ENCODE measurements around the gene ABCA12. TPM values are rescaled to one million over a fixed set of nuclear protein-coding genes. Genes with fewer than 3 reads are reported as not detected.

Gene ABCA12
- total RNA-seq, 1 experiment from 2014 or later = 1.8 TPM

- in situ Hi-C loops (cut with HindIII; ENCODE audit: low pct_unique_long_range_greater_than_20kb, low sequenced_read_pairs) = no loop called here
- DNase-seq (ENCODE audit: low read depth) = no peak
Observed at GRCh38 chr2:215140166-215140707, 1.8 kb upstream of the ABCA12 start.

GRCh38 chr2:215137741-215138340 lies 585 bp downstream of the ABCA12 start:
- in situ Hi-C loops (cut with HindIII; ENCODE audit: low pct_unique_long_range_greater_than_20kb, low sequenced_read_pairs) = no loop called here
- DNase-seq (ENCODE audit: low read depth) = peak; percentile 85

DNA sequence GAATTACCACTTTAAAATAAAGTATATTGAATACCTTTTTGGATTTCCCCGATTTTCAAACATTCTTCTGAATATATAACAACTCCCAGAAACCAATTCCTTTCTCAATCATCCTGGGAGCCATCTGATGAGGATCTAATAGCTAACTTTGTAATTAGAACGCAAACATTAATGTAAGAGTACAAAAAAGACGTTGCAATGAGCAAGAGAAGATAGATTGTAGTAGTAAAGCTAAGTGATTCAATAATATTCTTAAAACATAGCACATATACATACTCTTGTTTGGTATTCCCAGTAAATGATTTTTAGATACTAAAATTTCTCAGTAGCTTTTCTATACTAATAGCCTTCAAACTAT lies 1.1 kb downstream of the ABCA12 start:
- no peak for DNase-seq (ENCODE audit: low read depth)
- in situ Hi-C loops (cut with HindIII; ENCODE audit: low pct_unique_long_range_greater_than_20kb, low sequenced_read_pairs) = no loop called here

- in situ Hi-C loops (cut with HindIII; ENCODE audit: low pct_unique_long_range_greater_than_20kb, low sequenced_read_pairs) = no loop called here
- DNase-seq (ENCODE audit: low read depth) = peak; percentile 76
Observed at GRCh38 chr2:215136669-215137328, 1.6 kb downstream of the ABCA12 start.

DNA sequence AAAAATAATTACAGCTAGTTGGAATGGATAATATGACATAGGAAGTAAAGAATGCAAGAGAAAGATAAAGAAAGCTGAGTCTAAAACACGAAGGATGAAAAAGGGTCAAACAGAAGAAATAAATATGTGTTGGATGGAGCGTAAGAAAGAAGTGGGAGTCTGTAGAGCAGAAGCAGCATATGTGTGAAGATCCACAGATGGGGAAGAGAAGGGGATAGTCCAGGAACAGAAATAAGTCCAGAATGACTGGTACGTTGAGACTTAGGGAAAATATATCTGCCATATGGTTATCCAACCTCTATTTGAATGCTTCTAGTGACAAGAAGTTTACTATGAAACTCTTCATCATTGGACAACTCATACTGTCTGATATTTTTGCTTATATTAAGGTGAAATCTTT lies 18.0 kb downstream of the ABCA12 start:
- in situ Hi-C loops (cut with HindIII; ENCODE audit: low pct_unique_long_range_greater_than_20kb, low sequenced_read_pairs) = no loop called here
- no peak for DNase-seq (ENCODE audit: low read depth)

DNA sequence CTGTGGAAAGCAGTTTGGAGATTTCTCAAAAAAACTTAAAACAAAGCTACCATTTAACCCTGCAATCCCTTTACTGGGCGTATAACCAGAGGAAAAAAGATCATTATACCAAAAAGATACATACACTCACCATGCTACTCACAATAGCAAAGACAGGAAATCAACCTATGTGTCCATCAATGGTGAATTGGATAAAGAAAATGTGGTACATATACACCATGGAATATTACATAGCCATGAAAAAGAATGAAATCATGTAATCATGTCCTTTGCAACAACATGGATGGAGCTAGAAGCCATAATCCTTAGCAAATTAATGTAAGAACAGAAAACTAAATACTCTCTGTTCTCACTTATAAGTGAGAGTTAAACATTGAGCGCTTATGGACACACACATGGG lies 18.6 kb downstream of the ABCA12 start:
- DNase-seq (ENCODE audit: low read depth) = no peak
- in situ Hi-C loops (cut with HindIII; ENCODE audit: low pct_unique_long_range_greater_than_20kb, low sequenced_read_pairs) = no loop called here

DNA sequence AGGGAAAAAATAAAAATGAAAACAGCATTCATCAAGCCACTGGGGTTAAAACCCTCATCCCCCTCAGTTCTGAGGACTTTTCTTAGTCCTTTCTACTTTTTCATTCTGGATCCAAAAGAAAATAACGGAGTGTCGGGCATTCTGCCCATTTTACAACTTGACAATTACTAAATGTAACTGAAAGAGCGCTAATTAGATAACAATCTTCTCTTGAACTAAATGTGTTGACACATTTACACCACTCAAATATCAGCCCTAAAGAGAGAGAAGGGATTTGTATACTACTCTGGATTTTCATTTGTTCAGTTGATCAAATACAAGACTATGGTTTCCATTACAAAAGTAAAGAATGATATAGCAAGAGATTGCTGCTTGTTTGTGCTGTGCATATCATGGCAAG lies 27.5 kb downstream of the ABCA12 start:
- DNase-seq (ENCODE audit: low read depth) = no peak
- in situ Hi-C loops (cut with HindIII; ENCODE audit: low pct_unique_long_range_greater_than_20kb, low sequenced_read_pairs) = no loop called here

- DNase-seq (ENCODE audit: low read depth) = no peak
- in situ Hi-C loops (cut with HindIII; ENCODE audit: low pct_unique_long_range_greater_than_20kb, low sequenced_read_pairs) = no loop called here
Observed at GRCh38 chr2:215107216-215108056, 31.0 kb downstream of the ABCA12 start.

GRCh38 chr2:215105607-215106354 lies 32.6 kb downstream of the ABCA12 start:
- peak; percentile 28 for DNase-seq (ENCODE audit: low read depth)
- in situ Hi-C loops (cut with HindIII; ENCODE audit: low pct_unique_long_range_greater_than_20kb, low sequenced_read_pairs) = no loop called here

- in situ Hi-C loops (cut with HindIII; ENCODE audit: low pct_unique_long_range_greater_than_20kb, low sequenced_read_pairs) = no loop called here
- DNase-seq (ENCODE audit: low read depth) = no peak
Observed at GRCh38 chr2:215104226-215104625, 34.2 kb downstream of the ABCA12 start.

DNA sequence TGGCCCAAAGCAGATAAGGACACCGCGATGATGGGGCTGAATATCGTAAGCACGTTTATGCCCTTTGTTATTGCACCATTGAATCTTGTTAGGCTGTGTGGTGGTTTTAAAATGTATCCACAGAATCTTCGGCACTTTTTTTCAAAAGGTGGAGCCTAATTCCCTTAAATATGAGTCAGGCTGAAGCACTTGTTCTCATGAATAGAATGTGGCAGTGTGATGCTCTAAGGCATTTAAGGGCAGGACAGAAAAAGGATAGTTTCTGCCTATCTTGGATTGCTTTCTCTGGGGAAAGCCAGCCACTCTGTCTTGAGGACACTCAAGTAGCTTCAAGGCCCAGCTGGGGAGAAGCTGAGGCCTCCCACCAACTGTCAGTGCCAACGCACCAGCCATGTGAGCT lies 39.6 kb downstream of the ABCA12 start:
- in situ Hi-C loops (cut with HindIII; ENCODE audit: low pct_unique_long_range_greater_than_20kb, low sequenced_read_pairs) = no loop called here

GRCh38 chr2:215084080-215084479 lies 54.3 kb downstream of the ABCA12 start:
- no peak for DNase-seq (ENCODE audit: low read depth)
- in situ Hi-C loops (cut with HindIII; ENCODE audit: low pct_unique_long_range_greater_than_20kb, low sequenced_read_pairs) = no loop called here

More for the DNA sequence above, 39.6 kb downstream of the ABCA12 start:
- DNase-seq (ENCODE audit: low read depth) = no peak

DNA sequence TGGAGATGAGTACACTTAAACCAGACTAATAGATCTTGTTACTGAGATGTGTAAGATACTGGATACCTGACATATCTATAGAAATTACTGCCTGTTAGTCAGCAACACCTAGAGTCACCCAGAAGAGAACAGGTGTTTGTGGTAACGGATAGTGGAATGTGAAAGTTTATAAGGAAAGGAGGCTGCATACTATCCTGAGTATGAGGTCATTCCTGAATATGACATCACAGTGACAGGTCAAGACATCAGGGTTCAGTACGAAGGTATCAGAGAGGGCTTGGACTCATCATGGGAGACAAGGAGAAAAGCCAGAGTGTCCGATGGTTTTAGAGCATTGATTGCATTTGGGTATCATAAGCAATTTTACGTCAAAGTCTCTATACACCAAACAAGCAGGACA lies 55.3 kb downstream of the ABCA12 start:
- in situ Hi-C loops (cut with HindIII; ENCODE audit: low pct_unique_long_range_greater_than_20kb, low sequenced_read_pairs) = no loop called here
- no peak for DNase-seq (ENCODE audit: low read depth)

DNA sequence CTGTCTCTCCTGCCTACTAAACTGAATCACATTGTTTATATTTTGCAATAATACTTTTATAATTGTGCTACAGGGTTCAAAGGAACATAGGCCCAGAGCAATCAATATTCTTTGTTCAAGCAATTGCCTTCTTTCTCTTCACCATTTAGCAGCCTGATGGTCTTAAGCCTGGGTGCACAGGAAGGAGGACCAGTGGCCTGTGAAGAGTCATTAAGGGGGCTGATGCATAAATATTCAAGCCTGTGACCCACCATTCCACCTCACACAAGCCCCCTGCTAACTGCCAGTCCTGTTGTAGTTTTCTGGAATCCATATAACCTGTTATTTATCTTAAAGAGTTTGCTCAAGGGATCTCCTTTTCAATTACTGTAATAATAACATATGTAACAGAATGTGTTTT lies 56.0 kb downstream of the ABCA12 start:
- DNase-seq (ENCODE audit: low read depth) = no peak
- in situ Hi-C loops (cut with HindIII; ENCODE audit: low pct_unique_long_range_greater_than_20kb, low sequenced_read_pairs) = no loop called here

GRCh38 chr2:215080545-215080944 lies 57.9 kb downstream of the ABCA12 start:
- in situ Hi-C loops (cut with HindIII; ENCODE audit: low pct_unique_long_range_greater_than_20kb, low sequenced_read_pairs) = no loop called here
- no peak for DNase-seq (ENCODE audit: low read depth)

- DNase-seq (ENCODE audit: low read depth) = no peak
- in situ Hi-C loops (cut with HindIII; ENCODE audit: low pct_unique_long_range_greater_than_20kb, low sequenced_read_pairs) = no loop called here
Observed at GRCh38 chr2:215071676-215072075, 66.8 kb downstream of the ABCA12 start.

DNA sequence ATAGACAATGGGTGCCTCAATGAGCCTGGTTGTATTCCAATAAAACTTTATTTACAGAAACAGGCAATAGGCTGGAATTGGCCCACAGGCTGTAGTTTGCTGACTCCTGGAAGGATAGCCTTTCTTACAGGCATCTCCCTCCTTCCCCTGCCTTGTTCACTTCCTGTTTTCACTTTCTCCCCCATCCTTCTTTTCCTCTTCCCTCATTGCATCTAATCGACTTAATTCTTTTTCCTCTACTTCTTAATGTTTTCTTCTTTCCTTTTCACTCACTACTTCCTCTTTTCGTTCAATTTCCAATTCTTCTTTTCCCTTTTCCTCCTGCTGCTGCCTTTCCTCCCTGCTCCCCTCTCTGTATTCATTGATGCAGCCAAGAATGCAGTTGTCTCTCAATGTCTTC lies 70.0 kb downstream of the ABCA12 start:
- DNase-seq (ENCODE audit: low read depth) = no peak
- in situ Hi-C loops (cut with HindIII; ENCODE audit: low pct_unique_long_range_greater_than_20kb, low sequenced_read_pairs) = no loop called here

GRCh38 chr2:215066124-215066523 lies 72.3 kb downstream of the ABCA12 start:
- DNase-seq (ENCODE audit: low read depth) = no peak
- in situ Hi-C loops (cut with HindIII; ENCODE audit: low pct_unique_long_range_greater_than_20kb, low sequenced_read_pairs) = no loop called here

DNA sequence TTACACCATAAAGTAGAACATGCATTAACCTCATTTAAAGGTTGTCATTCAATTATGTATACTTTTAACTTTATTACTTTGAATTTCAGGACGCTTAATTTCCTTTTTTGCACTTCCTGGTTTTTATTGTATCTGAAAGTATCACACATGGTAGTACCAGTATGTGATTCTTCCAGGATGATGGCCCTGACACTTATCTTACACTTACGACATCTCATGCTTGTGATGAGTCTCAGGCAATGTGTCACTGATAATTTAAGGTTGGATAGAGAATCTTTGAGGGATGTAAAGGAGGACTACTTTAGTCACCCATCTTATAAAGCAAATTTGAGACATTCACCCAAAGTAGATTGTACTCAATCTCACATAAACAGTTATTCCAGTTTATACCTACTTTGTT lies 74.9 kb downstream of the ABCA12 start:
- no peak for DNase-seq (ENCODE audit: low read depth)
- in situ Hi-C loops (cut with HindIII; ENCODE audit: low pct_unique_long_range_greater_than_20kb, low sequenced_read_pairs) = no loop called here

Data from Caki2 (cell line).